ENCODE results near the gene UNC13B.
"Not testable (repeated sequence)": the region's sequence is repeated elsewhere in the genome, so short reads cannot be mapped to it uniquely, and the experiment has no call there.

Gene UNC13B

DNA sequence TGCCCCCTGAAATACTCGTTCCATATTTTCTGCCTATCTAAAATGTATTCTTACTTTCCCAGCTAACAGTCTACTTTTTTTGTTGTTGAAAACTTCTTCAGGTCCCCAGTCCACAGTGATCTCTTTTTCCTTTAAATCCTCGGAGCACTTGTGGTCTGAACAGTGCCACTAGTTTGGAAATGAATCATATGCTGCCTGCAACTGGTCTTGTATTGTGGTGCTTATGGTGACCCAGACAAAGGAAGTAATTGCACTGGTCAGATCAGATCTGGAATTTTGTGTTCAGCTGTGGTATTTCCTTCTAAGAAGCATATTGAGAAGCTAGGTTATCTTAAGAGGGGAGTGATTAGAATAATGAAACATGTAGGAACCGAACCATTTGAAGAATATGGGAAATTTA, 2.9 kb downstream of the UNC13B start:
- DNase-seq: no peak

DNA sequence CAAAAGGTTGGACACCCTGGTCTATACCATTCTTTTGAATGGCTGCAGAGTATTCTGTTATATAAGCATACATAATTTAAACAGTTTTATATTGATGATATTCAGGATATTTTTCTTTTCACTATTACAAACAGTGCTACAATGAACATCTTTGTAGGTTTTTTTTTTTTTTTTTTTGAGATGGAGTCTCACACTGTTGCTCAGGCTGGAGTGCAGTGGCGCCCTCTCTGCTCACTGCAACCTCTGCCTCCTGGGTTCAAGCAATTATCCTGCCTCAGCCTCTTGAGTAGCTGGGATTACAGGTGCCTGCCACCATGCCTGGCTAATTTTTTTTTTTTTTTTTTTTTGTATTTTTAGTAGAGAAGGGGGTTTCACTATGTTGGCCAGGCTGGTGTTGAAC, 5.6 kb downstream of the UNC13B start:
- not testable (repeated sequence) for DNase-seq

DNA sequence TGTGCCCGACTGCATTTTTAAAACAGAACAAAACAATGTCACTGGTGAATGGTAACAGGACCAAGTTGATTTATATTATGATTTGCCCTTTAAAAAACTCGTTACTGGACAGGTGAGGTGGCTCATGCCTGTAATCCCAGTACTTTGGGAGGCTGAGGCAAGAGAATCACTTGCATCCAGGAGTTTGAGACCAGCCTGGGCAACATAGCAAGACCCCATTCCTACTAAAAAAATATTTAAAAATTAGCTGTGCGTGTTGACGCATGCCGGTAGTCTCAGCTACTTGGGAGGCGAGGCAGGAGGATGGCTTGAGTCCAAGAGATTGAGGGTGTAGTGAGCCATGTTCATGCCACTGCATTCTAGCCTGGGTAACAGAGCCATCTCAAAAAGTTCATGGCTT, 7.2 kb downstream of the UNC13B start:
- no peak for DNase-seq

DNA sequence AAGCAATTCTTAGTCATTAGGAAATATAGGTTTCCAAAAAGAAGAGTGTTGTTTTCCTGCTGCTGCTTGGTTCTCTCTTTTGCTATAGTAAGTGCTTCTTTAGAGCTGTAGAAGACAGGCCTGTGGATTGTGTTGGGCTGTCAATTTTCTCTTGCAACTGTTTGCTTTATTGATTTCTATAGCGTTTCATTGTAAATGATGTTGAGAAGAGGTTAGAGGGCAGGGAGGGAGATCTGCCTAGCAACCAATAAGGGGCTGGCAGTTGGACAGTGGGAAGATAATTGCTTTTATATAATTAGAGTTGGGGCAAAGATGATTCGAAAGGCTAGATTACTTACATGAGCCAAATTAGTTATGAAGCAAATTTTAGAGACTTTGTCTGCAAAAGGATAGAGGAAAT, 11.1 kb downstream of the UNC13B start:
- no peak for DNase-seq

DNA sequence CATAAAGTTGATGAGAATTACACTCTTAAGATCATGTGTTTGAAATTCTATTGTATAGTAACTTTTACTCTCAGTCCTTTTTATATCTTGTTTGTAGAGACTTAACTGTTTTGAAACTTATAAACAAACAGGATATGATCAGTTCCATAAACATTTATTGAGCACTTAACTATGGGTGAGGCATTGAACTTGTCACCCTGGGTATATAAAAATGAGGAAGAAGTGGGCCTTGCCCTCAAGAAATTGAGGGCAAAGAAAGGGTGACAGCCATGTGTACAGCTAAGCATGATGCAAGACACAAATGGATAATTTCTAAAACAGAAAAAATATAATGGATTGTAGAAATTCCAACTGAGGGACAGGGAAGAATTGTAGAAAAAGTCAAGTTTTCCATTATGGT, 15.7 kb downstream of the UNC13B start:
- no peak for DNase-seq

DNA sequence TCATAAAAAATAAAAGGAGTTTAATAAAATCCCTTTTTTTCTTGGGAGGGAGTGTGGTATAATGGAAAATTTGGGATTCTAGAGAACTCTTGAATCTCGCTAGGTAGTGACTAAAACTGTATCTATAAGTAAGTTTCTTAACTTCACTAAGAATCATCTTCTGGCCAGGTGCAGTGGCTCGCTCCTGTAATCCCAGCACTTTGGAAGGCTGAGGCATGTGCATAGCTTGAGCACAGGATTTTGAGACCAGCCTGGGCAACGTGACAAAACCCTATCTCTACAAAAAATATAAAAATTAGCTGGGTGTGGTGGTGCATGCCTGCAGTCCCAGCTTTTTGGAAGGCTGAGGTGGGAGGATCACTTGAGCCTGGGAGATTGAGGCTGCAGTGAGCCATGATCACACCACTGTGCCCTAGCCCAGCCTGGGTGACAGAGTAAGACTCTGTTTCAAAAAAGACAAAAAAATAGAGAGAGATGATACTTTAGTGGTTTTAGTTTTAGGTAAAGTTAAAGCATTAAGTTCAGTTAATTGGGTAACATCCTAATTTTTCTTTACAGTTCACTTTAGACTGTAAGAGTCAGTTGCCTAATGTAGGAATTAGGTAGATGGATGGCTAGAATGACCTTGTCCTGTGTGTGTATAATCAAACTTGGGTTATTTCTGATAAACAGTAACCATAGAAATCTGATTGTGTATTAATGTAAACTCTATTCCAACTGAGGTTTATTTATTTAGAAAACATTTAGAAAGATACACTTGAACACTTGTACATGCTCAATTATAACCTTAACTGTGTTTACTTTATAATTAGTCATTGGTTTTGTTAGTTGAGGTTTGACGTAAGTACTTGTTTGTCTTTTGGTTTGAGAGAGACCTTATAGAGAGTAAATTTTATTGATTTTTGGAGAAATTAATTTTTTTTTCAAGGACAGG, 17.8 kb downstream of the UNC13B start:
- no peak for DNase-seq

DNA sequence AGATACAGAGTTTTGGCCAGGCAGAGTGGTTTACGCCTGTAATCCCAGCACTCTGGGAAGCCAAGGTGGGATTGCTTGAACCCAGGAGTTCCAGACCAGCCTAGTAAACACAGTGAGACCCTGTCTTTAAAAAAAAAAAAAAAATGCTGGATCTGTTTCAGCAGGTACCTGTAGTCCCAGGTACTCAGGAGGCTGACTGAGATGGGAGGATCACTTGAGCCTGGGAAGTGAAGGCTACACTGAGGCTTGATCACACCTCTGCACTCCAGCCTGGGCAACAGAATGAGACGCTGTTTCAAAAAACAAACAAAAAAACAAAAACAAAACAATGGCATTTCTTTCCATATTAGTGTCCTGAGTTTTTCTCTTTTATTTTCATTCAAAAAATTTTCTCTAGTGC, 19.0 kb downstream of the UNC13B start:
- DNase-seq: no peak

DNA sequence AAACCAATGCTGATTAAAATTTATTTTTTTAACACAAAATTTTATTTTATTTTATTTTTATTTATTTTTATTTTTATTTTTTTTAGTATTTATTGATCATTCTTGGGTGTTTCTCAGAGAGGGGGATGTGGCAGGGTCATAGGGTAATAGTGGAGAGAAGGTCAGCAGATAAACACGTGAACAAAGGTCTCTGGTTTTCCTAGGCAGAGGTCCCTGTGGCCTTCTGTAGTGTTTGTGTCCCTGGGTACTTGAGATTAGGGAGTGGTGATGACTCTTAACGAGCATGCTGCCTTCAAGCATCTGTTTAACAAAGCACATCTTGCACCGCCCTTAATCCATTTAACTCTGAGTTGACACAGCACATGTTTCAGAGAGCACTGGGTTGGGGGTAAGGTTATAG, 20.6 kb downstream of the UNC13B start:
- not testable (repeated sequence) for DNase-seq

DNA sequence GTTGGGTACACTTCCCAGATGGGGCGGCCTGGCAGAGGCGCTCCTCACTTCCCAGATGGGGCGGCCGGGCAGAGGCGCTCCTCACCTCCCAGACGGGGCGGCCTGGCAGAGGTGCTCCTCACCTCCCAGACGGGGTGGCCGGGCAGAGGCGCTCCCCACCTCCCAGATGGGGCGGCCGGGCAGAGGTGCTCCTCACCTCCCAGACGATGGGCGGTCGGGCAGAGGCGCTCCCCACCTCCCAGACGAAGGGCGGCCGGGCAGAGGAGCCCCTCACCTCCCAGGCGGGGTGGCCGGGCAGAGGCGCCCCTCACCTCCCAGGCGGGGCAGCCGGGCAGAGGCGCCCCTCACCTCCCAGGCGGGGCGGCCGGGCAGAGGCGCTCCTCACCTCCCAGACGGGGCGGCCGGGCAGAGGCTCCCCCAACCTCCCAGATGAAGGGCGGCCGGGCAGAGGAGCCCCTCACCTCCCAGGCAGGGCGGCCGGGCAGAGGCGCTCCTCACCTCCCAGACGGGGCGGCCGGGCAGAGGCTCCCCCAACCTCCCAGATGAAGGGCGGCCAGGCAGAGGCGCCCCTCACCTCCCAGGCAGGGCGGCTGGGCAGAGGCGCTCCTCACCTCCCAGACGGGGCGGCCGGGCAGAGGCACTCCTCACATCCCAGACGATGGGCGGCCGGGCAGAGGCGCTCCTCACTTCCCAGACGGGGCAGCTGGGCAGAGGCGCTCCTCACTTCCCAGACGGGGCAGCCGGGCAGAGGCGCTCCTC, 21.4 kb downstream of the UNC13B start:
- not testable (repeated sequence) for DNase-seq

DNA sequence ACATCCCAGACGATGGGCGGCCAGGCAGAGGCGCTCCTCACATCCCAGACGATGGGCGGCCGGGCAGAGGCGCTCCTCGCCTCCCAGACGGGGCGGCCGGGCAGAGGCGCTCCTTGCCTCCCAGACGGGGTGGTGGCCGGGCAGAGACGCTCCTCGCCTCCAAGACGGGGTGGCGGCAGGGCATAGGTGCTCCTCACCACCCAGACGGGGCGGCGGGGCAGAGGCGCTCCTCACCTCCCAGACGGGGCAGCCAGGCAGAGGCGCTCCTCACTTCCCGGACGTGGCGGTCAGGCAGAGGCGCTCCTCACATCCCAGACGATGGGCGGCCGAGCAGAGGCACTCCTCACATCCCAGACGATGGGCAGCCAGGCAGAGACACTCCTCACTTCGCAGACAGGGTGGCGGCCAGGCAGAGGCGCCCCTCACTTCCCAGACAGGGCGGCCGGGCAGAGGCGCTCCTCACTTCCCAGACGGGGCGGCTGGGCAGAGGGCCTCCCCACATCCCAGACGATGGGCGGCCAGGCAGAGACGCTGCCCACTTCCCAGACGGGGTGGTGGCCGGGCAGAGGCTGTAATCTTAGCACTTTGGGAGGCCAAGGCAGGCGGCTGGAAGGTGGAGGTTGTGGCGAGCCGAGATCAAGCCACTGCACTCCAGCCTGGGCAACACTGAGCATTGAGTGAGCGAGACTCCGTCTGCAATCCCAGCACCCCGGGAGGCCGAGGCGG, 22.1 kb downstream of the UNC13B start:
- not testable (repeated sequence) for DNase-seq

DNA sequence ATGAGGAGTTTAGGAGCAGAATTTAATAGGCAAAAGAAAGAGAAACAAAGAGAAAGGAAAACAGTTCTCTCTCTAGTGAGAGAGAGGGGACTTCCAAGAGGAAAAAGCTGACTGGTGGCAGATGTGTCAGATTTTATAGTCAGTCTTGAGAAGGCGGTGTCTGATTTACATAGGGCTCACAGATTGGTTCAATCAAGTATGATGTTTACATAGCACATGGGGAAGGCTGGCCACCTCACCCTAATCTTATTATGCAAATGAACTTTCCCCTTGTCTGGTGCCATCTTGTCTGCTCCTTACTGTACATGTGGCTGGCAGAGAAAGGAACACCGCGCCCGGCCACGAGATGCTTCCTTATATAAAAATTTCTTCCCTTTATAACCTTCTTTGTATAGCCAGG, 24.7 kb downstream of the UNC13B start:
- DNase-seq: no peak

DNA sequence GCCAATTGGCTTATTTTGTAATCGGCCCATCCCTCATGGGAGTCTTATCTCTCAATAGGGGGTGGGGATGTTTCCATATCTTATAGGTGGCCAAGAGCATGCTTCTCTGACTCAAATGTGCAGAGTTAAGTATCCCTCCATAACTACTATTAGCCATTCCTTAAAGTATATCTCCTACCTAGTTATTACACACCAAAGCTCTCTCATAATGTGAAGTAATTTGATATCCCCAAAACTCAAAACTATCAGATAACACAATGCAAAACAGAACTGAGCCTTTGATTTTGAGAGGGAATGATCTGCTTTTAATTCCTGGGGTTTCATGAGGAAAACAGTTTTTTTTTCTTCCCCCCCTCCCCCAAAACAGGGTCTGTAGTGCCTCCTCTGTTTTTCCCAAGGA, 28.4 kb downstream of the UNC13B start:
- DNase-seq: no peak

DNA sequence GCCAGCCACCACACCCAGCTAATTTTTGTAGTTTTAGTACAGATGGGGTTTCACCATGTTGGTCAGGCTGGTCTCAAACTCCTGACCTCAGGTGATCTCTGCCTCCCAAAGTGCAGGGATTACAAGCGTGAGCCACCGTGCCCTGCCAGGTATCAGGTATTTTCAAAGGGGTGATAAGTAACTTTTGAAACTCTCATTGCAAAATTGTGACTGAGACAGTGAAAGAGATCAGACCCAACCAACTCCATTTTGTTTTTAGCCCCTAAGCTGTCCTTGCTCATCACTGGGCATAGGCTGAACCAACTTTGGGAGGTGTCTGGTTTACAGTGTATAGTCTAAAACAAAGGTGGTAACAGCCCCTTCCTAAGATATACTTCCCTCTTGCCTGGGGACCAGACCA, 29.3 kb downstream of the UNC13B start:
- DNase-seq: no peak

DNA sequence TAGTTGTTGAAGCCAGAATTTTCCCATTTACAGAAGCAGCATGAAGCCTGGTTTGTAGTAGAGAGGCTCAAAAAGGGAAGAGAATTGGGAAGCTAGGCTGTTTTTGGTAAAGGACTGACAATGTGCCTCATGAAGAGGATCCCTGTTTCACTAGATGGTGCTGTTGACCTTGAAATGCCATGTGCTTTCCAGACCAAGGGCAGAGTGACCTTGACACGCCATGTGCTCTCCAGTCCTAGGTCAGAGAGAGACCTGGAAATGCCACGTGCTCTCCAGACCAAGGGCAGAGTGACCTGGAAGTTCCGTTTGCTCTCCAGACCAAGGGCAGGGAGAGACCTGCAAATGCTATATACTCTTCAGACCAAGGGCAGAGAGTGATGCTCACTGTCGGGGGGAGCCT, 32.0 kb downstream of the UNC13B start:
- no peak for DNase-seq

DNA sequence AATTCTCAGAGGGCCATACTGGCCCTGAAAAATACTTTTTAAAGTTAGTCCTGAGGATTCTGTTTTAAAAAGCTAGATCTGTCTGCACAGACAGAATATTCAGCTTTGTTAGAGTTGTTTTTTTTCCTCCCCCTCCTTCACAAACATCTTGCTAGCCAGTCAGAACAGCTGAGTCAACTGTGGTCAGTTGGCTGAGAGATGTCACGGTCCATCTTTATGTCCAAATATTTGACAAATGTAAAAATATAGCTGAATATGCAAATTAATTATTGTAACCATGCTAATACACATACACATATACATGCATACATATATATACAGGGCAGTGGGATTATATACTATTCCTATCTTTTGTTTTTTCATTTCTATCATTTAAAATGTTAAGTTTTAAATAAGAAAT, 33.9 kb downstream of the UNC13B start:
- no peak for DNase-seq

DNA sequence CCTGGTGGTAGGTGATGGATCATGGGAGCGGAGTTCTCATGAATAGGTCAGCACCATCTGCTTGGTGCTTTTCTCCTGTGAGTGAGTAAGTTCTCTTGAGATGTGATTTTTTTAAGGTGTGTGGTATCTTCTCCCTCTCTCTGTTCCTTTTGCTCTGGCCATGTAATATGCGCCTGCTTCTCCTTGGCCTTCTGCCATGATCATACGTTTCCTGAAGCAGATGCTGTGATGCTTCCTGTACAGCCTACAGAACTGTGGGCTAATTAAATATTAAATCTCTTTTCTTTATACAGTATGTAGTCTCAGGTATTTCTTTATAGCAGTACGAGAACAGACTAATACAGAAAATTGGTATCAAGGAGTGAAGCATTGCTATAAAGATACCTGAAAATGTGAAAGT, 36.4 kb downstream of the UNC13B start:
- no peak for DNase-seq

DNA sequence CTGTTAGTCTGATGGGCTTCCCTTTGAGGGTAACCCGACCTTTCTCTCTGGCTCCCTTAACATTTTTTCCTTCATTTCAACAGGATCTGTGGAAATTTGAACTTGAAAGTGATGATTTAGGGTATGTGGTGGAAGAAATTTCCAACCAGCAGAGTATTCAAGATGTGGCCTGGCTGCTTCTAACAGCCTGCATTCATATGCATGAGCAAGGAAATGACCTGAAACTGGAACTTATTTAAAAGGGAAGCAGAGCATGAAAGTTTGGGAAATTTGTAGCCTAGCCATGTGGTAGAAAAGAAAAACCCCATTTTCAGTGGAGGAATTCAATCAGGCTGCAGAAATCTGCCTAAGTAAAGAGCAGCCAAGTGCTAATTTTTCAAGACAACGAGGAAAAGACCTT, 41.7 kb downstream of the UNC13B start:
- no peak for DNase-seq

DNA sequence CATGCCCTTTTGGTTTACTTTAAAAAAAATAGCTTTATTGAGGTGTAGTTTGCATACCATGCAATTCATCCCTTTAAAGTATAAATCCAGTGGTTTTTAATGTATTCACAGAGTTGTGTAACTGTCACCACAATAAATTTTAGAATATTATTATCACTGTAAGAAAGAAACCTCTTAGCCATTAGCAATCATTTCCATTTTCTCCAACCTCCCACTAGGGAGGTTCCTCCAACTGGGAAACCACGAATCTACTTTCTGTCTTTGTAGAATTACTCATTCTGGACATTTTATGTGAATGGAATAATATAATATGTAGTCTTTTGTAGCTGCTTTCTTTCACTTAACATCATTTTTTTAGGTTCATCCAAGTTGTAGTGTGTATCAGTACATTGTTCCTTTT, 43.5 kb downstream of the UNC13B start:
- no peak for DNase-seq

DNA sequence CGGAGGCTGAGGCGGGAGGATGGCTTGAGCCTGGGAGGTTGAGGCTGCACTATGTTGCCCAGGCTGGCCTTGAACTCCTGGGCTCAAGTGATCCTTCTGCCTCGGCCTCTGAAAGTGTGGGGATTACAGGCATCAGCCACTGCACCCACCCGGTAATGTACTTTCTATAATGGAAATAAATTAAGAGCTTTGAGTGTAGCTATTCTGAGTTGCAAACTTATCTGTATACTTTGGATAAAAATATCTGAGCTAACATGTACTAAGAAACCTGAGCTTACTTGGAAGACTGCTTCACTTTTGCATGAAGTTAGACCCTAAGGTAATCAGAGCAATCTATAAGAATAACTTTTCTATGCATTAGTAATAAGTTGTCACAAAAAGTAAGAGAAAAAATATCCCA, 50.0 kb downstream of the UNC13B start:
- DNase-seq: no peak

DNA sequence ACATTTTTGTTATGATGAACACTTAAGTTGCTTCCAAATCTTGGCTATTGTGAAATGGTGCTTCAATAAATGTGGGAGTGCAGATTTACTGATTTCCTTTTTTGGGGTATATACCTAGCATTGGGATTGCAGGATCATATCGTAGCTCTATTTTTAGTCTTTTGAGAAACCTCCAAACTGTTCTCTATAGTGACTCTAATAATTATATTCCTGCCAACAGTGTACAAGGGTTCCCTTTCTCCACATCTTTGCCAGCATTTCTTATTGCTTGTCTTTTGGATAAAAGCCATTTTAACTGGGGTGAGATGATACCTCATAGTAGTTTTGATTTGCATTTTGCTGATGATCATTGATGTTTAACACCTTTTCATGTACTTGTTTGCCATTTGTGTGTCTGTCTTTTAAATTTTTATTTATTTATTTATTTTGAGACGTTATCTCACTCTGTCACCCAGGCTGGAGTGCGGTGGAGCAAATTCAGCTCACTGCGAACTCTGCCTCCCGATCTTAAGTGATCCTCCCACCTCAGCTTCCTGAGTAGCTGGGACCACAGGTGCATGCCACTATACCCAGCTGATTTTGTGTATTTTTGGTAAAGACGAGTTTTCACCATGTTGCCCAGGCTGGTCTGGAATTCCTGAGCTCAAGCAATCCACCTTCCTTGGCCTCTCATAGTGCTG, 59.0 kb downstream of the UNC13B start:
- no peak for DNase-seq

DNA sequence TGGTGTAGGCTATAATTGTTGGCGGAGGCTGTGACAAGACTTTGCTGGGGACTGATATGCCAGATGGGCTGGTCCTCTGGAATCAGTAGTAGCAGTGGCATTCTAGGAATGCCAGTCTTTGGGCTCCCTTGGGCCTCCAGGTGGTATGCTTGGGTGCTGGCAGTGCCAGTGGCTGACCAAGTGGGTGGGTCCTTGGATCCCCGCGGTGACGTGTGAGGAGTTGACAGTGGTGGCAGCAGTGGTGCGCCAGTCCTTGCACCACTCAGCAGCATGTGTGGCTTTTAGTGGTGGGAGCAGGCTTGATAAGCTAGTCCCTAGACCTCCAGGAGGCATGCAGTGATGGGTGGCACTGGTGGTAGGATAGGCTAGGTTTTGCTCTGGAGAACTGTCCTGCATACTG, 63.9 kb downstream of the UNC13B start:
- DNase-seq: no peak

DNA sequence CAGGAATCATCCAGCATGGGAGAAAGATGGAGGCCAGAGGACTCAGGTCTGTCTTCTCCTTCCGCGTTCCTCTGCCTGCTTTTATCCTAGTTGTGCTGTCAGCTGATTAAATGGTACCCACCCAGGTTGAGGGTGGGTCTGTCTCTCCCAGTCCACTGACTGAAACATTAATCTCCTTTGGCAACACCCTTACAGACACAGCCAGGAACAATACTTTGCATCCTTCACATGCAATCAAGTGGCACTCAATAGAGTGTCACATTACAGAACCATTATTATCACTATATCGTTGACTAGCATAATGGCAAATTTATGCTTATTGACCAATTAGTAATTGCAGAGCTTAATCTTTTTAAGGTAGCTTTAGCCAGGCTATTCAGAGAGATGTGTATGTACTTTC, 64.8 kb downstream of the UNC13B start:
- no peak for DNase-seq

DNA sequence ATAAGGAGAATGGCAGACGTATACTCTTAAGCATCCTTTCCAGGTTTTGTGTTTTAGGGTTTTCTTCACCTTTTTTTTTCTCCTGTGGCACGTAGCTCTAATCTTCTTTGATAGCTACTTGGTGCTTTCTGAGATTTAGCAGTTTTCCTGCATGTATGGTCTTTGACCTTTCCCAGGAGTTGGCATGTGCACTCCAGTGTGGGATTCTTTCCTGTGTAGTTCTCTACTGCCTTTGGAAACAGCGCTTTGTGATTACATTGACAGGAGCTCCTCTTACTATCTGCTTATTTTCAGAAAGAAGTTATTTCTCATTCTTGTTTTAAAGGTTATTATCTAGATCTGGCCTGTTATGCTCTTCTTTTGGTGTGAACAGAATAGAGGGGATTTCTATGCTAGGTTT, 65.5 kb downstream of the UNC13B start:
- DNase-seq: no peak

Data from CD4-positive, alpha-beta T cell treated with Interleukin-12 subunit alpha and Interleukin-12 subunit beta, for 1 hour (primary cell).